A549 (cell line): ENCODE data around the gene CES4A. TPM values are rescaled to one million over a fixed set of nuclear protein-coding genes. Genes with fewer than 3 reads are reported as not detected.

Experiments
- ATAC-seq, 2 experiments: fragments of 200-7000 bp in 1 of 2; fragments of >200 bp in 1 of 2; cut with Nextera tagmentation in 1 of 2; cut with Tn5 transposase in 1 of 2; 3 replicates each; pipeline versions ENCODE4 v1.8.0 to v1.9.1; 2018 to 2020; ENCODE audit warnings: mild to moderate bottlenecking in 1 of 2, moderate library complexity in 1 of 2
- CTCF ChIA-PET: fragments of 300-600 bp; sonication (Branson Sonifier 250); formaldehyde crosslinking; extraction: SDS; loops from one replicate; lab custom pipeline; 2021; ENCODE audit warnings: antibody characterized with exemption, inconsistent platforms; lab: Yijun Ruan, JAX
- POLR2A ChIA-PET: fragments of 350-600 bp; formaldehyde crosslinking; extraction: SDS; loops from one replicate; lab custom pipeline; 2021; ENCODE audit warnings: antibody characterized with exemption, inconsistent platforms; lab: Yijun Ruan, JAX
- DNase-seq, 2 experiments: peaks; one replicate each; pipeline versions ENCODE4 v3.0.0 to v3.0.0-alpha.2; 2011 to 2016; ENCODE audit warnings: low read depth in 1 of 2, low spot score in 1 of 2
- FAIRE-seq: peaks from 2 replicates; lab custom pipeline; 2011; peaks lifted over from hg19 to GRCh38; lab: Jason Lieb, UNC
- H3K27ac ChIP-seq, 2 experiments: fragments of >200 bp; sonication (Bioruptor Twin); formaldehyde crosslinking; 3 replicates each; pipeline ENCODE4 v1.5.1; 2016 to 2017
- H3K4me1 ChIP-seq: fragments of >200 bp; sonication (Bioruptor Twin); formaldehyde crosslinking; 3 replicates; pipeline ENCODE4 v1.6.1; 2016
- H3K4me2 ChIP-seq: fragments of >200 bp; sonication (Bioruptor Twin); formaldehyde crosslinking; 3 replicates; pipeline ENCODE4 v1.6.1; 2016
- H3K4me3 ChIP-seq: fragments of >200 bp; sonication (Bioruptor Twin); formaldehyde crosslinking; 3 replicates; pipeline ENCODE4 v1.5.1; 2016
- H3K9me3 ChIP-seq: fragments of >200 bp; sonication (Bioruptor Twin); formaldehyde crosslinking; 3 replicates; pipeline ENCODE4 v1.6.1; 2016
- CBX8 ChIP-seq: fragments of 200-600 bp; sonication (generic); IDR thresholded peaks from 2 replicates; pipeline ENCODE4 v1.6.1; 2016
- CHD2 ChIP-seq: fragments of 150-350 bp; IDR thresholded peaks from 2 replicates; pipeline ENCODE4 v1.6.1; 2014; ENCODE audit warnings: low read length; ENCODE audit not compliant: partially characterized antibody
- CHD4 ChIP-seq: fragments of 200-600 bp; sonication (generic); IDR thresholded peaks from 2 replicates; pipeline ENCODE4 v1.6.1; 2016; ENCODE audit warnings: antibody characterized with exemption, mild to moderate bottlenecking, borderline replicate concordance
- EHF ChIP-seq: fragments of 250-450 bp; sonication (Bioruptor Pico); IDR thresholded peaks from 2 replicates; pipeline ENCODE4 v1.5.0; 2020; ENCODE audit warnings: mild to moderate bottlenecking
- FOXS1 ChIP-seq: fragments of 250-450 bp; sonication (Bioruptor Pico); IDR thresholded peaks from 2 replicates; pipeline ENCODE4 v1.5.0; 2020; ENCODE audit warnings: mild to moderate bottlenecking, moderate library complexity
- HEYL ChIP-seq: fragments of 250-450 bp; sonication (Bioruptor Pico); IDR thresholded peaks from 2 replicates; pipeline ENCODE4 v1.8.0; 2021; ENCODE audit warnings: mild to moderate bottlenecking, moderate library complexity
- HOXA7 ChIP-seq: fragments of 250-450 bp; sonication (Bioruptor Pico); IDR thresholded peaks from 2 replicates; pipeline ENCODE4 v1.5.0; 2020; ENCODE audit warnings: mild to moderate bottlenecking, moderate library complexity
- JUN ChIP-seq, 2 experiments: fragments of >200 bp; sonication (Bioruptor Twin); formaldehyde crosslinking; IDR thresholded peaks; 2 replicates in 1 of 2; 3 replicates in 1 of 2; pipeline ENCODE4 v1.6.1; 2016 to 2017
- KDM5A ChIP-seq: fragments of 200-600 bp; sonication (generic); IDR thresholded peaks from 2 replicates; pipeline ENCODE4 v1.6.1; 2016; ENCODE audit warnings: antibody characterized with exemption, mild to moderate bottlenecking
- MAFK ChIP-seq: fragments of 450-650 bp; IDR thresholded peaks from 2 replicates; pipeline ENCODE4 v1.6.1; 2014; ENCODE audit not compliant: partially characterized antibody
- MAZ ChIP-seq: fragments of 150-350 bp; IDR thresholded peaks from 2 replicates; pipeline ENCODE4 v1.6.1; 2014; ENCODE audit warnings: antibody characterized with exemption, low read depth, low read length, borderline replicate concordance
- NPAS2 ChIP-seq: fragments of 250-450 bp; sonication (Bioruptor Pico); IDR thresholded peaks from 2 replicates; pipeline ENCODE4 v1.8.0; 2022; ENCODE audit warnings: mild to moderate bottlenecking, moderate library complexity, borderline replicate concordance
- NR3C1 ChIP-seq: fragments of >200 bp; sonication (Bioruptor Twin); formaldehyde crosslinking; IDR thresholded peaks from 3 replicates; pipeline ENCODE4 v1.6.1; 2017
- POLR2A ChIP-seq: IDR thresholded peaks from 2 replicates; pipeline ENCODE4 v1.6.1; 2012; ENCODE audit warnings: mild to moderate bottlenecking, low read length
- POLR2AphosphoS2 ChIP-seq: conservative IDR thresholded peaks from 2 replicates; pipeline ENCODE4 v1.6.1; 2012; ENCODE audit warnings: low read length, improper control_type of control experiment, inconsistent platforms
- RAD21 ChIP-seq, 2 experiments: fragments of >200 bp in 1 of 2; sonication (Bioruptor Twin) in 1 of 2; formaldehyde crosslinking in 1 of 2; IDR thresholded peaks in 1 of 2; conservative IDR thresholded peaks in 1 of 2; 2 replicates in 1 of 2; 3 replicates in 1 of 2; pipeline ENCODE4 v1.6.1; 2012 to 2018; ENCODE audit warnings: inconsistent platforms in 1 of 2
- RARB ChIP-seq: fragments of 250-450 bp; sonication (Bioruptor Pico); IDR thresholded peaks from 2 replicates; pipeline ENCODE4 v1.8.0; 2021; ENCODE audit warnings: mild to moderate bottlenecking, moderate library complexity
- RNF2 ChIP-seq: fragments of 200-600 bp; sonication (generic); IDR thresholded peaks from 2 replicates; pipeline ENCODE4 v1.6.1; 2016; ENCODE audit warnings: low read depth, mild to moderate bottlenecking, antibody characterized with exemption, moderate library complexity, borderline replicate concordance
- SMC3 ChIP-seq: fragments of >200 bp; sonication (Bioruptor Twin); formaldehyde crosslinking; IDR thresholded peaks from 3 replicates; pipeline ENCODE4 v1.6.1; 2018; ENCODE audit warnings: inconsistent platforms
- TP53 ChIP-seq: fragments of 250-450 bp; sonication (Bioruptor Pico); IDR thresholded peaks from 2 replicates; pipeline ENCODE4 v1.5.0; 2021; ENCODE audit warnings: mild to moderate bottlenecking, moderate library complexity
- ZNF302 ChIP-seq: fragments of 250-450 bp; sonication (Bioruptor Pico); IDR thresholded peaks from 2 replicates; pipeline ENCODE4 v1.9.0; 2021; ENCODE audit warnings: inconsistent platforms, mild to moderate bottlenecking, moderate library complexity
- WGBS: methylation state at CpG from one replicate; pipeline ENCODE4 v1.1.6; 2017; ENCODE audit errors: missing lambda C conversion rate; 5-methylcytosine and 5-hydroxymethylcytosine counted together
- polyA plus RNA-seq, 4 experiments: library from polyadenylated mRNA; depleted of rRNA in 3 of 4; stranded (reverse); fragments of >200 nt; fragmentation: RNase III in 1 of 4; extraction: RNeasy Plus Mini Kit Qiagen cat#74134 plus additional on column Dnase treatment in 1 of 4; gene quantifications; 2 replicates in 3 of 4; 3 replicates in 1 of 4; pipeline ENCODE4 v1.2.3, GENCODE V29; 2011 to 2017
- TF ChIP-seq, protein P1 (sequence below): fragments of >200 bp; sonication (Bioruptor Twin); formaldehyde crosslinking; IDR thresholded peaks from 2 replicates; pipeline ENCODE4 v1.6.1; 2016
- TF ChIP-seq, protein P2 (sequence below): IDR thresholded peaks from 2 replicates; pipeline ENCODE4 v1.6.1; 2012
- TF ChIP-seq, protein P3 (sequence below): fragments of 250-450 bp; sonication (Bioruptor Pico); IDR thresholded peaks from 2 replicates; pipeline ENCODE4 v1.5.0; 2020; ENCODE audit warnings: low read depth, mild to moderate bottlenecking, moderate library complexity
- TF ChIP-seq, protein P4 (sequence below): IDR thresholded peaks from 2 replicates; pipeline ENCODE4 v1.6.1; 2012

The CES4A gene
- polyA plus RNA-seq, 2 of the 4 experiments (the other 2 are of a cell fraction), result 2.8 to 3.5 TPM

DNA sequence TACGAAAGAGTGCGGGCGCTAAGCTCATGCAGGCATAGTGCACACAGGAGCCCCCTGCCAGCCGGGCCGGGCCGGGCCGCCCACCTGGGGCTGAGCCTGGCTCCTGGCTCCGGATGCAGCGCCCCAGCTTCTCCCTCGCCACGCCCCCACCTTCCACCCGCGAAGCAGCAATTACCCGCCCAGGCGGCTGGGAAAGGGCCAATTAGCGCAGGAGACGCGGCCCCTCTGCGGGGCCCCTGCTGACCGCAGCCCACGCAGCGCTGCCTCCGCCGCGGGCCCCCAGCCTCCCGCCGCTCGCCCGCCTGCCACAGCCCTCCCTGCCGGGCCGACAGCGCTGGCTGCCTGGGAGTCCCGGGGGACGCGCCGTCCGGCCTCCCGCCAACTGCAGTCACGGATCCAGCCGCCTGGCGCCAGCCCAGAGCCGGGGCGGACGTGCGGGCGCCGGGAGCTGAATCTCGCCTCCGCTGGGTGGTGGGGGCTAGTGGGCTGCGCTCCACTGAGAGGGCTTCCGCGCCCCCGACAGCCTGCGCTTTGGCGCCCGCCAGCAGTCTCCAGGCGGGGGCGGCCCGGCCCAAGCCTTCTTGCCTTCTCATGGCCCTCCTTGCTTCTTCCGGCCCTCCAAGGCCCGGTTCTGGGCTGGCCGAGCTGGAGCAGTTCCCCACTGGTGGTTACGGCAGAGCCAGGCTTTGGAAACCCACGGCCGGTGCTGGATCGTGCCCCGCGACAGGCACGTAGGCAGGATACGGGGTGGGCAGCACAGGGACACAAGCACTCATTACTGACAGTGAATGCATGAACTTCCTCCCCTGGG, 25.6 kb downstream of the CES4A start:
- POLR2A ChIA-PET, result no interaction called here
- peak overlapping the region; percentile 70 to 89 for H3K27ac ChIP-seq
- WGBS, result 31% methylated on average over 36 of the region's 70 CpGs

DNA sequence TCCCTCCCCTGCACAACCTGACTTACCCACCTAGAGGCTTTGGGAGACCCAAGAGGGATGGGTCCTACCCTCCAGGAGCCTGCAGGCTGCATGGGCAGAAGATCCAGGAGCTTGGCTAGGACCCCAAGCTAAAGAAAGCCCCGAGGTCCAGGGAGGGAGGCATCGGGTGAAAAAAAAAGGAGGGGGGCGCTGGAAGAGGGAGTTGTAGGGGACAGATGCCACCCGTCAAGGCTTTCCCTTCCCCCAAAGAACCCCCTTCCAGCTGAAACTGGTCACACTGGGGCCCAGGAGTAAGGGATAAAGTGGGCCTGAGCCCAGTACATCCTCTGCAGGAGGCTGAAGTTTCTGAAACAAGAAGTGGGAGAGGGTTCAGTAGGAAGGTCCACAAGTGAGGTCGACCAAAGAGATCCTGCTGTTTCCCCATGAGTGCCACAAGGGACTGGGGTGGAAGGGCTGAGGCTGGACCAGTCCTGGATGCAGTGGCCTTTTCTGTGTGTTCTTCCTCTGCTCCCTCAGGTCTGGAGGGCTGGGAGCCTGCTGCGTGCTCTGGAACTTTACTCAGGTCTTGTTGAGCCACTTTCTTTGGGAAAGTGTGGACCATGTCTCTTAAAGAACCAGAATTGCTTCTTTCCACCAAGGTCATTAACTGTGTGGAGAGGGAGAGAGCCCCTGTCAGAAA, 26.4 kb downstream of the CES4A start:
- Histone ChIP-seq H3K27ac (peak overlapping the region; percentile 70 to 89; a peak in 2 of 6 replicates), H3K4me1 (no peaks in the 10 kb centered on the region), H3K9me3 (no peaks in the 10 kb centered on the region), H3K4me3 (peak overlapping the region; percentile 50; the same call in 2 of the 3 replicates), H3K4me2 (peak overlapping the region; percentile 86)
- TF ChIP-seq ZNF302 (CRISPR knock-in tag) (no peak), KDM5A (no peak), CBX8 (no peak), NPAS2 (CRISPR knock-in tag) (no peak), POLR2A (no peak), RARB (no peak), RAD21 (conservative IDR thresholded peaks at IDR 0.05 in 1 of 2, IDR thresholded peaks at IDR 0.05 in 1 of 2) (no peak), EHF (CRISPR knock-in tag) (no peak), FOXS1 (CRISPR knock-in tag) (no peak), JUN (IDR thresholded peaks at IDR 0.05) (no peak), POLR2AphosphoS2 (no peak), HOXA7 (CRISPR knock-in tag) (no peak), HEYL (CRISPR knock-in tag) (no peak), MAFK (no peak)
- TF ChIP-seq, protein P1, sequence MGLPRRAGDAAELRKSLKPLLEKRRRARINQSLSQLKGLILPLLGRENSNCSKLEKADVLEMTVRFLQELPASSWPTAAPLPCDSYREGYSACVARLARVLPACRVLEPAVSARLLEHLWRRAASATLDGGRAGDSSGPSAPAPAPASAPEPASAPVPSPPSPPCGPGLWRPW, result no peak
- TF ChIP-seq, protein P2, sequence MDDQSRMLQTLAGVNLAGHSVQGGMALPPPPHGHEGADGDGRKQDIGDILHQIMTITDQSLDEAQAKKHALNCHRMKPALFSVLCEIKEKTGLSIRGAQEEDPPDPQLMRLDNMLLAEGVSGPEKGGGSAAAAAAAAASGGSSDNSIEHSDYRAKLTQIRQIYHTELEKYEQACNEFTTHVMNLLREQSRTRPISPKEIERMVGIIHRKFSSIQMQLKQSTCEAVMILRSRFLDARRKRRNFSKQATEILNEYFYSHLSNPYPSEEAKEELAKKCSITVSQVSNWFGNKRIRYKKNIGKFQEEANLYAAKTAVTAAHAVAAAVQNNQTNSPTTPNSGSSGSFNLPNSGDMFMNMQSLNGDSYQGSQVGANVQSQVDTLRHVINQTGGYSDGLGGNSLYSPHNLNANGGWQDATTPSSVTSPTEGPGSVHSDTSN, result no peak
- TF ChIP-seq, protein P3, sequence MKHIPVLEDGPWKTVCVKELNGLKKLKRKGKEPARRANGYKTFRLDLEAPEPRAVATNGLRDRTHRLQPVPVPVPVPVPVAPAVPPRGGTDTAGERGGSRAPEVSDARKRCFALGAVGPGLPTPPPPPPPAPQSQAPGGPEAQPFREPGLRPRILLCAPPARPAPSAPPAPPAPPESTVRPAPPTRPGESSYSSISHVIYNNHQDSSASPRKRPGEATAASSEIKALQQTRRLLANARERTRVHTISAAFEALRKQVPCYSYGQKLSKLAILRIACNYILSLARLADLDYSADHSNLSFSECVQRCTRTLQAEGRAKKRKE, result no peak
- no peak for FAIRE-seq
- ChIA-PET POLR2A (no interaction called here), CTCF (interaction anchor here (1.2 to 4.3 kb wide), 9 partner anchors 31 to 155 kb away, joined by 3 to 27 read pairs (median 8); partner anchors contain the start of genes CES3 and NOL3)
- no peak for ATAC-seq
- no peak for DNase-seq
- 83% methylated on average over 6 of the region's 6 CpGs for WGBS

More for the DNA sequence above, 25.6 kb downstream of the CES4A start:
- H3K4me3 ChIP-seq, result peak overlapping the region; percentile 50
- ATAC-seq, result peak; percentile 65 to 66
- peak in 1 of 2 experiments; percentile 41 for DNase-seq
- CTCF ChIA-PET, result interaction anchor here (0.6 to 4.3 kb wide), 18 partner anchors 8 to 171 kb away, joined by 3 to 27 read pairs (median 4); partner anchors contain the start of genes CES3, FBXL8, NOL3 and TRADD
- TF ChIP-seq SMC3 (peak; percentile 14; the same call in 1 of the 3 replicates), TP53 (CRISPR knock-in tag) (no peak), EHF (CRISPR knock-in tag) (no peak), NR3C1 (no peak), HOXA7 (CRISPR knock-in tag) (no peak), CHD2 (no peak), MAZ (no peak), RAD21 (conservative IDR thresholded peaks at IDR 0.05 in 1 of 2, IDR thresholded peaks at IDR 0.05 in 1 of 2) (peak in 1 of 2 experiments; percentile 10; a peak in 1 of 5 replicates), CHD4 (no peak), JUN (IDR thresholded peaks at IDR 0.05) (0 out of 5 replicates have a peak, but pooled peaks of 1 of the 2 experiments have one; percentile 28), RNF2 (no peak)
- TF ChIP-seq, protein P1, result no peak
- TF ChIP-seq, protein P2, result no peak
- TF ChIP-seq, protein P4, sequence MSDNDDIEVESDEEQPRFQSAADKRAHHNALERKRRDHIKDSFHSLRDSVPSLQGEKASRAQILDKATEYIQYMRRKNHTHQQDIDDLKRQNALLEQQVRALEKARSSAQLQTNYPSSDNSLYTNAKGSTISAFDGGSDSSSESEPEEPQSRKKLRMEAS, result no peak
- TF ChIP-seq, all 56 proteins: peak for 3
- peak overlapping the region; percentile 86 for H3K4me2 ChIP-seq
- no peaks in the 10 kb centered on the region for H3K4me1 ChIP-seq
- no peaks in the 10 kb centered on the region for H3K9me3 ChIP-seq
- no peak for FAIRE-seq
